ENCODE data around the gene AKR1C3.
"Not testable (repeated sequence)": the region's sequence is repeated elsewhere in the genome, so short reads cannot be mapped to it uniquely, and the experiment has no call there.

AKR1C3 gene

GRCh38 chr10:5094265-5095205, at the start of gene AKR1C3:
Gene AKR1C3, plus strand, starts transcription at chr10:5094414. Its CDS starts 31 bp downstream, at chr10:5094445.
- DNase-seq (ENCODE audit: low spot score), result peak; percentile 42

- DNase-seq (ENCODE audit: low spot score), result no peak
Observed at GRCh38 chr10:5045095-5045494, 49.1 kb upstream of the AKR1C3 start.

GRCh38 chr10:5046410-5046809, 47.8 kb upstream of the AKR1C3 start:
- DNase-seq (ENCODE audit: low spot score), result no peak

- not testable (repeated sequence) for DNase-seq (ENCODE audit: low spot score)
Observed at GRCh38 chr10:5047055-5047454, 47.2 kb upstream of the AKR1C3 start.

- peak; percentile 69 for DNase-seq (ENCODE audit: low spot score)
Observed at GRCh38 chr10:5047912-5048628, 46.1 kb upstream of the AKR1C3 start.

- not testable (repeated sequence) for DNase-seq (ENCODE audit: low spot score)
Observed at GRCh38 chr10:5052951-5053500, 41.2 kb upstream of the AKR1C3 start.

- not testable (repeated sequence) for DNase-seq (ENCODE audit: low spot score)
Observed at GRCh38 chr10:5054831-5055230, 39.4 kb upstream of the AKR1C3 start.

- not testable (repeated sequence) for DNase-seq (ENCODE audit: low spot score)
Observed at GRCh38 chr10:5059267-5059666, 34.9 kb upstream of the AKR1C3 start.

- not testable (repeated sequence) for DNase-seq (ENCODE audit: low spot score)
Observed at GRCh38 chr10:5060791-5061190, 33.4 kb upstream of the AKR1C3 start.

GRCh38 chr10:5064656-5065055, 29.6 kb upstream of the AKR1C3 start:
- DNase-seq (ENCODE audit: low spot score), result no peak

GRCh38 chr10:5068274-5068984, 25.8 kb upstream of the AKR1C3 start:
- no peak for DNase-seq (ENCODE audit: low spot score)

GRCh38 chr10:5070648-5071410, 23.4 kb upstream of the AKR1C3 start:
- DNase-seq (ENCODE audit: low spot score), result no peak

GRCh38 chr10:5071411-5072198, 22.6 kb upstream of the AKR1C3 start:
- DNase-seq (ENCODE audit: low spot score), result peak; percentile 25

- DNase-seq (ENCODE audit: low spot score), result no peak
Observed at GRCh38 chr10:5073659-5074058, 20.6 kb upstream of the AKR1C3 start.

GRCh38 chr10:5076615-5077014, 17.6 kb upstream of the AKR1C3 start:
- peak; percentile 28 for DNase-seq (ENCODE audit: low spot score)

GRCh38 chr10:5078547-5079180, 15.6 kb upstream of the AKR1C3 start:
- no peak for DNase-seq (ENCODE audit: low spot score)

GRCh38 chr10:5079306-5079830, 14.8 kb upstream of the AKR1C3 start:
- DNase-seq (ENCODE audit: low spot score), result no peak

- no peak for DNase-seq (ENCODE audit: low spot score)
Observed at GRCh38 chr10:5079836-5080235, 14.4 kb upstream of the AKR1C3 start.

- no peak for DNase-seq (ENCODE audit: low spot score)
Observed at GRCh38 chr10:5081091-5081490, 13.1 kb upstream of the AKR1C3 start.
